Gastroesophageal sphincter (tissue), 3 donors: ENCODE data around the gene TANK.

Source experiments
- CTCF ChIP-seq, 4 experiments: fragments of 200-600 bp in 2 of 4; fragments of 450-650 bp in 2 of 4; sonication (generic) in 1 of 4; IDR thresholded peaks; one replicate each; pipeline ENCODE4 v1.5.1; 2017 to 2019; ENCODE audit warnings: antibody characterized with exemption in 4 of 4, mild to moderate bottlenecking in 2 of 4, moderate library complexity in 2 of 4
- EP300 ChIP-seq: sonication (generic); formaldehyde crosslinking; IDR thresholded peaks from one replicate; pipeline ENCODE4 v1.6.1; 2017; ENCODE audit warnings: antibody characterized with exemption, mild to moderate bottlenecking
- POLR2AphosphoS5 ChIP-seq: sonication (generic); formaldehyde crosslinking; IDR thresholded peaks from one replicate; pipeline ENCODE4 v1.6.1; 2017; ENCODE audit warnings: antibody characterized with exemption

- TF ChIP-seq CTCF (IDR thresholded peaks at IDR 0.05): no peak
- TF ChIP-seq EP300: no peak
- no peak for TF ChIP-seq POLR2AphosphoS5
Observed at GRCh38 chr2:161209902-161210301, 49.7 kb downstream of the TANK start.
